Ishikawa (cell line): ENCODE results near the gene PRR18.

Experiments used
- CEBPB ChIP-seq: IDR thresholded peaks from 2 replicates; pipeline ENCODE4 v1.6.1; 2012
- CREB1 ChIP-seq: IDR thresholded peaks from 2 replicates; pipeline ENCODE4 v1.6.1; 2012; ENCODE audit warnings: low read depth
- EGR1 ChIP-seq: IDR thresholded peaks from 2 replicates; pipeline ENCODE4 v1.6.1; 2012
- EP300 ChIP-seq: IDR thresholded peaks from 2 replicates; pipeline ENCODE4 v1.6.1; 2012; ENCODE audit warnings: borderline replicate concordance
- FOXM1 ChIP-seq: IDR thresholded peaks from 2 replicates; pipeline ENCODE4 v1.6.1; 2012; ENCODE audit warnings: low read depth, borderline replicate concordance
- NFIC ChIP-seq: IDR thresholded peaks from 2 replicates; pipeline ENCODE4 v1.6.1; 2012
- RAD21 ChIP-seq: IDR thresholded peaks from 2 replicates; pipeline ENCODE4 v1.6.1; 2012; ENCODE audit warnings: low read depth
- TAF1 ChIP-seq: IDR thresholded peaks from 2 replicates; pipeline ENCODE4 v1.6.1; 2012; ENCODE audit warnings: low read depth, mild to moderate bottlenecking
- TCF12 ChIP-seq: IDR thresholded peaks from 2 replicates; pipeline ENCODE4 v1.6.1; 2012; ENCODE audit warnings: low read depth
- TEAD4 ChIP-seq: IDR thresholded peaks from 2 replicates; pipeline ENCODE4 v1.6.1; 2012
- YY1 ChIP-seq: IDR thresholded peaks from 2 replicates; pipeline ENCODE4 v1.6.1; 2012; ENCODE audit warnings: low read depth
- ZBTB7A ChIP-seq: IDR thresholded peaks from 2 replicates; pipeline ENCODE4 v1.6.1; 2012; ENCODE audit warnings: low read depth
- TF ChIP-seq, protein P1 (sequence below): IDR thresholded peaks from 2 replicates; pipeline ENCODE4 v1.6.1; 2012
- TF ChIP-seq, protein P2 (sequence below): IDR thresholded peaks from 2 replicates; pipeline ENCODE4 v1.6.1; 2012; ENCODE audit warnings: low read depth, mild to moderate bottlenecking
- TF ChIP-seq, protein P3 (sequence below): IDR thresholded peaks from 2 replicates; pipeline ENCODE4 v1.6.1; 2012

PRR18 gene

DNA sequence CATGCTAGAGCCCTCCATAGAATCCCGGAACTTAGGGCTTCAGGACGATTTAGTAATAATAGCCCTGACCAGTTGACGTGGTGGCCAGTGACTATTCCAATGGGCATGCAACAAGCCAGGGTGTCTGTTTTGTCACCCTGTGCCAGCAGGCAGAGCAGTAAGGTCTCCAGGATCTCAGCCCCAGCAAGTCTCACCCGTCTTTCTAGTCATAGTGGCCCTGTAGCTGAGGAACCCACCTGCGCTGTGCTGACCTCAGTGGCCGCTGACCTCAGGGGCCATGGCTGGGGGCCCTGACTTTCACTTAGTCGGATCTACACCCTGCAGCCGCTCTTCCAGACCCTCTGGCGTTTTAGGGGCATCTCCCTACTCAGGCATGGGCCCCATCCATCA, 36.8 kb downstream of the PRR18 start:
- TF ChIP-seq EP300, result no peak
- TF ChIP-seq, protein P1, sequence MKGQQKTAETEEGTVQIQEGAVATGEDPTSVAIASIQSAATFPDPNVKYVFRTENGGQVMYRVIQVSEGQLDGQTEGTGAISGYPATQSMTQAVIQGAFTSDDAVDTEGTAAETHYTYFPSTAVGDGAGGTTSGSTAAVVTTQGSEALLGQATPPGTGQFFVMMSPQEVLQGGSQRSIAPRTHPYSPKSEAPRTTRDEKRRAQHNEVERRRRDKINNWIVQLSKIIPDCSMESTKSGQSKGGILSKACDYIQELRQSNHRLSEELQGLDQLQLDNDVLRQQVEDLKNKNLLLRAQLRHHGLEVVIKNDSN, result no peak
- TF ChIP-seq EGR1, result no peak
- TF ChIP-seq FOXM1, result no peak
- TF ChIP-seq CREB1, result no peak
- no peak for TF ChIP-seq TCF12

DNA sequence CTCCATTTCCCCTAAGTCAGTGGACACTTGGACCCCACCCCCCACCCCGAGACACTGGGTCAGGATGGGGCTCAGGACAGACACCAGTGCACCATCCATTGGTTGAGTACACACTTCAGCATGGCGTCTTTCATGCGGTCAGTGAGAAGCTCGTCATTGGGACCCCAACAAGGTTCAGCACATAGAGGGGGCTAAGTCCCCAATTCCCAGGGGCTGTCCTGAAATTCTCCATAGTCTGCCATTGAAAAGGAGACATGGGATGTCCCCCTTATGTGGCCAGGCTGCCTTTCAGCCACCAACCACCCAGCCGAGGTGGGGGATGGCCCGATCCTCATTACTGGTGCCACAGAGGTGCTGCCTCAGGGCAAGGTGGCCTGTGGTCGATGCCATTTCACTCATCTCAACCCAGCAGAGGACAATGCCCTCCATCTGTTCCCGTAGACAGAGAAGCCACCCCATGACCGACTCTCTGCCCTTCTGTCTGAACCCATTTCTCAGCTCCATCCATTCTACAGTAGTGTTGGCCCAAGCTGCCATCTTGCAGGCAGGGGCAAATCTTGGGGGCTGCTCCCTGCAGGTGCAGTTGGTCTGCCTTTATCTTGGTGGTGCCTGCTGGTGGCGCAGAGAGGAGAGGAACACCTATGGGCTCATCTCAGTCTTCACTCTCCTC, 37.4 kb downstream of the PRR18 start:
- TF ChIP-seq TEAD4 (no peak), CEBPB (no peak), RAD21 (no peak), ZBTB7A (no peak), CREB1 (no peak), TAF1 (no peak), NFIC (no peak), TCF12 (no peak), EGR1 (no peak), YY1 (no peak), FOXM1 (no peak), EP300 (no peak)
- TF ChIP-seq, protein P2, sequence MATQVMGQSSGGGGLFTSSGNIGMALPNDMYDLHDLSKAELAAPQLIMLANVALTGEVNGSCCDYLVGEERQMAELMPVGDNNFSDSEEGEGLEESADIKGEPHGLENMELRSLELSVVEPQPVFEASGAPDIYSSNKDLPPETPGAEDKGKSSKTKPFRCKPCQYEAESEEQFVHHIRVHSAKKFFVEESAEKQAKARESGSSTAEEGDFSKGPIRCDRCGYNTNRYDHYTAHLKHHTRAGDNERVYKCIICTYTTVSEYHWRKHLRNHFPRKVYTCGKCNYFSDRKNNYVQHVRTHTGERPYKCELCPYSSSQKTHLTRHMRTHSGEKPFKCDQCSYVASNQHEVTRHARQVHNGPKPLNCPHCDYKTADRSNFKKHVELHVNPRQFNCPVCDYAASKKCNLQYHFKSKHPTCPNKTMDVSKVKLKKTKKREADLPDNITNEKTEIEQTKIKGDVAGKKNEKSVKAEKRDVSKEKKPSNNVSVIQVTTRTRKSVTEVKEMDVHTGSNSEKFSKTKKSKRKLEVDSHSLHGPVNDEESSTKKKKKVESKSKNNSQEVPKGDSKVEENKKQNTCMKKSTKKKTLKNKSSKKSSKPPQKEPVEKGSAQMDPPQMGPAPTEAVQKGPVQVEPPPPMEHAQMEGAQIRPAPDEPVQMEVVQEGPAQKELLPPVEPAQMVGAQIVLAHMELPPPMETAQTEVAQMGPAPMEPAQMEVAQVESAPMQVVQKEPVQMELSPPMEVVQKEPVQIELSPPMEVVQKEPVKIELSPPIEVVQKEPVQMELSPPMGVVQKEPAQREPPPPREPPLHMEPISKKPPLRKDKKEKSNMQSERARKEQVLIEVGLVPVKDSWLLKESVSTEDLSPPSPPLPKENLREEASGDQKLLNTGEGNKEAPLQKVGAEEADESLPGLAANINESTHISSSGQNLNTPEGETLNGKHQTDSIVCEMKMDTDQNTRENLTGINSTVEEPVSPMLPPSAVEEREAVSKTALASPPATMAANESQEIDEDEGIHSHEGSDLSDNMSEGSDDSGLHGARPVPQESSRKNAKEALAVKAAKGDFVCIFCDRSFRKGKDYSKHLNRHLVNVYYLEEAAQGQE, result no peak
- TF ChIP-seq, protein P1, result no peak
- TF ChIP-seq, protein P3, sequence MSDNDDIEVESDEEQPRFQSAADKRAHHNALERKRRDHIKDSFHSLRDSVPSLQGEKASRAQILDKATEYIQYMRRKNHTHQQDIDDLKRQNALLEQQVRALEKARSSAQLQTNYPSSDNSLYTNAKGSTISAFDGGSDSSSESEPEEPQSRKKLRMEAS, result no peak

DNA sequence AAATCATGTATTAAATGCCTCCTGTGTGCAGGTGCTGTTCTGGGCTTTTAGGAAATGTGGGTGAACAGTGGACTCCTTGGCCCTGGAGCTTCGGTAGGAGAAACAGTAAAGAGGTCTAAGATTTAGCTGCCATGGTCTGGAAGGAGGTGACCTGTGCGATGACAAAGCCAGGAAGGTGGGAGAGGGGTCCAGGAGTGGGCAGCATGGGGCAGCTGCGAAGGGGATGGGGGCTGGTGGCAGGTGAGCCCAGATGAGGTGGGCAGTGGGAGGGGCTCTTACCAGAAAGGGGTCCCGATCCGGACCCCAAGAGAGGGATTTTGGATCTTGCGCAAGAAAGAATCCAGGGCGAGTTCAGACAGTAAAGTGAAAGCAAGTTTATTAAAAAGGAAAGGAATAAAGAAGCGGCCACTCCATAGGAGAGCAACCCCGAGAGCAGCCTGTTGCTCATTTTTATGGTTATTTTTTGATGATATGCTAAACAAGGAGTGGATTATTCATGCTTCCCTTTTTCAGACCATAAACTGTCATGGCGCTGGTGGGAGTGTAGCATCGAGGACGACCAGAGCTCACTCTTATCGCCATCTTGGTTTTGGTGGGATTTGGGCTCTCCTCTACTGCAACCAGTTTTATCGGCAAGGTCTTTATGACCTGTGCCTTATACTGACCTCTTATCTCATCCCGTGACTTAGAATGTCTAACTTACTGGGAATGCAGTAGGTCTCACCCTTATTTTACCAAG, 38.7 kb downstream of the PRR18 start:
- TF ChIP-seq ZBTB7A (no peak), RAD21 (no peak), TAF1 (no peak), TCF12 (no peak), EGR1 (no peak), FOXM1 (no peak), CEBPB (no peak), TEAD4 (no peak), CREB1 (no peak), YY1 (no peak), EP300 (no peak), NFIC (no peak)
- TF ChIP-seq, protein P2, result no peak
- TF ChIP-seq, protein P3, result no peak
- TF ChIP-seq, protein P1, result no peak

DNA sequence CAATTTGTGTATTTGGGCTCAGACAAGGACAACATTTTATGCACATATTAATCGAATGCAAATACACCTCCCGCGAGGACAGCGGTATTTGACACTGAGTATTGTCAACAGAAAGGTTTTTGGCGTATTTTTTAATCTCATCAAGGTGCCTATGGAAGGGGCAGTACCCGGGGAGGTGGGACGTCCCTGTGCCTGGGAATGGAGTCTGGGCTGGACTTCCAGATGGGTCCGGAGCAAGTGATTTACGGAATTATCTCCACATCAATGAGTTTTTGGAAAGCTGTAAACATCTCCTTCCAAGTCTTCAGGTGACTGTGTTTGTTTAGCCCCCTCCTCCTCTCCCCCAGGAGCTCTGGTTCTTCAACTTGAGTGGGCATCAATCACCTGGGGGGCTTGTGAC, 39.8 kb downstream of the PRR18 start:
- TF ChIP-seq, protein P3, result no peak
- TF ChIP-seq ZBTB7A (no peak), EP300 (no peak), CREB1 (no peak), EGR1 (no peak), CEBPB (no peak), YY1 (no peak), NFIC (no peak), TAF1 (no peak), TCF12 (no peak), TEAD4 (no peak), FOXM1 (no peak), RAD21 (no peak)
- TF ChIP-seq, protein P1, result no peak

DNA sequence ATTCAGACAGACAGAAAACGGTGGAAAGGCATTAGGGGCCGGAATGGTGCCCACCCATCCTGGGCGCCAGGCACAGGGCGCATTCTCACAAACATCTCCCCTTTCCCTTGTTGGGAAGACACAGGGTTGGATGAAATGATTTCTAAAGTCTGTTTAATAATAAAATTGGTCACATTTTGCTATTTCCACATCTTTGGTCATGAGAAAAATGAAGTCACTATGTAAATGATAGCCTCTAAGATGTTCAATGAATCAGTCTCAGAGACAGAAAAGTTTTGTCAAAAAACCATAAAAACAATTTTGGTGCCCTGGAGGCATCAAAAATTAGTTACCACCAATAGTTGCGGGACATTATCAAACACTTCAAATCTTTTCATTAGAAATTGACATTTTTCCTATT, 40.7 kb downstream of the PRR18 start:
- TF ChIP-seq, protein P3, result no peak
- no peak for TF ChIP-seq ZBTB7A
- TF ChIP-seq RAD21, result no peak
- TF ChIP-seq CREB1, result no peak
- no peak for TF ChIP-seq TCF12
- no peak for TF ChIP-seq FOXM1
- TF ChIP-seq CEBPB, result no peak
- TF ChIP-seq EP300, result no peak
- TF ChIP-seq, protein P1, result no peak
- TF ChIP-seq, protein P2, result no peak
- TF ChIP-seq NFIC, result no peak
- TF ChIP-seq TAF1, result no peak
- TF ChIP-seq TEAD4, result no peak
- no peak for TF ChIP-seq YY1
- TF ChIP-seq EGR1, result no peak
